ENCODE measurements around the gene ROGDI.

GRCh38 chr16:4800290-4801041 is 2.0 kb downstream of the ROGDI start:
- TF ChIP-seq CTCF (IDR thresholded peaks at IDR 0.05) (no peak), EZH2 (IDR thresholded peaks at IDR 0.05; ENCODE audit: borderline replicate concordance, insufficient read depth, low read depth, low read length, poor library complexity, severe bottlenecking) (no peak)
